Tongue (tissue), 2 donors: Measurements from ENCODE around the gene ZBTB20. TPM values are rescaled to one million over a fixed set of nuclear protein-coding genes. Genes with fewer than 3 reads are reported as not detected.
A peak's percentile ranks its signal among the peaks of the same experiment; 100 is the strongest.
"Not testable (repeated sequence)": the region's sequence is repeated elsewhere in the genome, so short reads cannot be mapped to it uniquely, and the experiment has no call there.

Experiments used
- DNase-seq: peaks from one replicate; pipeline ENCODE4 v3.0.0-alpha.2; 2015
- total RNA-seq: library from RNA; depleted of rRNA; stranded (reverse); fragments of >200 nt; gene quantifications from one replicate; pipeline ENCODE4 v1.2.3, GENCODE V29; 2014

Gene ZBTB20
- total RNA-seq, 1 donor from 2014 or later: 79.5 TPM

DNA sequence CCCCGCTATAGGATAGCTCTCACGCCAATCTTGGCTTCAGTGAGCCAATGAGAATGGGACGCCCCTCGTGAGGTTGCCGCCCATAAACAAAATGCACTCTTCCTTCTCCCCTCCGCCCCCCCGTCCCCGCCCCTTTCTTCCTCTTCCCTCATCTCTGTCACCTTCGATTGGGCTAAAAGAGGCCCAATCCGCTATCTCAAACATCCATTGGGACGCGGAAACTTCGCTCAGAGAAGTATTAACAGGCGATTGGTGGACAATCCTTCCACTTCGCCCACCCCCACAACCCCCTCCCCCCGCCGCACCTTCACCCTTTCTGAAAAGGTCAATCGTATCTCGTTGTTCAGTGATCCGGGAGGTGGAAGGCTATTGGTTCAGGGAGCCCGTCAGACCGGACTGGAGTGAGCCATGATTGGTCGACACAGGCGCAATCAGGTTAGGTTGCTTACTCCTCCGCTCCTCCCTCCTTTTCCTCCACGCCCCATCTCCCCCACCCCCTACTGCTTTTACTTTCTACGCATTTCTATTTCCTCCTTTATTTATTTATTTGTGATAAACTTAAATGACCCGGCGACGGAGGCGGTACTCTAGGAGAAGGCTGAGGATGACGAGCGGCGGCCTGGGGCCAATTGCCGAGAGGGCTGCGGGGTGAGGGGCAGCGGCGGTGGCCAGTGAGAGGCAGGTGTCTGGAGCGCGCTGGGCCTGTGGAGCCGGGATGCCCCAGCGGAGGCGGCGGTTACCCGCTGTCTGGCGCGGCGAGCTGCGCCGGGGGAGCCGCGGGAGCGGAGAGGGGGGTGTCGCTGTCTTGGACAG, 447 bp upstream of the ZBTB20 start:
- DNase-seq: peak; percentile 100

DNA sequence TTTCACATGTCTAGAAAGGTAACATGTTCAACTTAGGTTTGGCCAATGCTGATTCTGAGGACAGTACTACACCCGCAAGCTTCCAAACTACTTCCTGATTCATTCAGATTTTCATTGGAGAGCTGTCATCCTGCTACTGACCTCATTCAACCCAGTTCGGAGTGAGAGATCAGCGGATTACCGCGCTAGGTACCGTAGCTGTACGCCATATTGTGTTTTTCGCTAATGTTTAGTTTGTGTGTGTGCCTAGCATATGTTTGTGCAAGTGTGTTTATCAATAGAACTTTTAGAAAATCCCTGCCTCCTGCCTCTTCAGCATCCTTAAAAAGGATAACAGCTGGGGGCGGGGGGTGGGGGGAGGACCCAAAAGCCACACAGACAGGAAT, 1.1 kb downstream of the ZBTB20 start:
- DNase-seq: peak; percentile 78

DNA sequence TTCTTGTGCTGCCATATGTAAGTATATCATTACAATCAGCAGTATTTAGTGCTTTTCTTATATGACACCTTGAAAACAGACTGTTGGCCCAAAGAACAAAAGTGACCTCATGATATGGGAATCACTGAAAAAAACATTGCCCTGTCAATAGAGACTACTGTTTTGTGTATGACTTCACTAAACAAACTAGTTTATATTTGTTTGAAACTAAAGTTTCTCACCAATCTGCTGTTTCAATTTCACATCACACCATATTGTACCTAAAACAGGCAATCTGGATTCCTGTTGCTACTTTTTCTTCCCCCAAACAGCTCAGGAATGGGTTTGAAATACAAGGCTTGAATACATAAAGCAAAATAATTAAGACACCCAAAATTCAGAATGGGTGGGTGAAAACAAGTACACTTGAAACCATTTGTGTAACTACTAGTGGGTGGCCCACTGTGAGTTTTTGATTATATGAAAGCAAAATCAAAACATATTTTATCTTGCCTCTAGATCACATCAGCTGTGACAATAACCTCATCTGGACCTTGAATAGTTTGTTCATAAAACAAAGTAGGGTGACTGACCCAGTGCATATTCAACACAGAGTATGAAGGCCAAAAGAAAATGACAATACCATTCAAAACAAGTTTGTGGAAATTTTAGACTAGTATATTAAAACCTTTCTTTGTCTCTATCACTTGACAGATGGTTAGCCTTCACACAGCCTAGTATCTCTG, 5.9 kb downstream of the ZBTB20 start:
- no peak for DNase-seq

DNA sequence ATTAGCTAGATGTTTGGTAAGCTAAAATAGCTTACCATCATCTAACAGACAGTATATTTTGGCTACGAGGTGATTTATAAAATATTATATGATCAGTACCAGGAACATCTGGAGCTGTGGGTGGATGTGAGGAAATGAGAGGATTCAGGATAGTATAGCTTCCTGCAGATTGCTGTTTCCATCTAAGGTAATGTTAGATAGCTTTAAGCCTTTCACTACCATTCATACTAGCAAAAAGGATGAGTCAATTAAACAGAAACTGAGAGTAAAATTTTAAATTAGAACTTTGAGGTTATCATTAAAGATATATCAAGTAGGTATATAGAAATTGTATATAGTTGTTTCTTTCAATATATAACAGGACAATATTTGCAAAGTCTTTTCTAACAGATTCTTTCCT, 8.0 kb downstream of the ZBTB20 start:
- no peak for DNase-seq

DNA sequence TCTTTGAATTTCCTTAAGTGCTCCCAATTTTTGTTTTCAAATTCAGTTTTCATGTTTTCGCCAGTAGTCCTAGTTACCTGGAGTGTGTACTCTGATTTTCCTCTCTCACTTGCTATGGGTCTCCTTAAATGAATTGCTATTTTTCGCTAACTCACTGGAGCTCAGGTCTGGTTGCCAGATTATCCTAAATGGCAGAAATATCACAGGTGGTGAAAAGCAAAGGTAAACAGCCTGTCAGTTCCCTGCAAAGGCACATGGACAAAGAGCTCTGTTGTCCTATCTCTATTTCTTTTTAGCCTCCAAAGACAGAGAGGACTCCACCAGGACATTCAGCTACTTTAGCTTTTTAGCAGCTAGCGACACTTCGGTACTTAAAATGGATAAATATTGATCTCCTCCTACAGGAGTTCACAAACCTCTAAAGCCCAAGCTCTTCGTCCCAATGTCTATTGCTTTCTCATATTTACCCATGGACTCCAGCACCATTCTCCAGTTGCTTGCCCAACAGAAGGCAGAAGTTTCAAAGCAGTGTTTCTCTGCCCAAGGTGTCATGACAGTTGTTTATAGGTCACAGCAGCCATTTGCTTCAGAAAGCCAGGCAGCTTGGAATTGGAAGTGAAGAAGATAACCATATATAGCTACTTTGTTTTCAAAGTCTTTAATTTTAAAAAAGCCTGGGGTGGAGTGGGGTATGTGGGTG, 12.3 kb downstream of the ZBTB20 start:
- no peak for DNase-seq

DNA sequence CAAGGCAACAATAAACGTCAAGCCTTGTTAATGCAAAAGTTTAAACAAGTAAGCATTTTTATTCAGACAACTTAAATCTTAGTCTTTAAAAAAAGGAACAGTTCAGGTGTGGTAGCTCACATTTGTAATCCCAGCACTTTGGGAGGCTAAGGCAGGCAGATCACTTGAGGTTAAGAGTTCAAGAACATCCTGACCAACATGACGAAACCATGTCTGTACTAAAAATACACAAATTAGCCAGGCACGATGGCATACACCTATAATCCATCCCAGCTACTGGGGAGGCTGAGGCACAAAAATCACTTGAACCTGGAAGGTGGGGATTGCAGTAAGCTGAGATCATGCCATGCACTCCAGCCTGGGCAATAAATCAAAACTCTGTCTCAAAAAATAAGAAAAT, 19.9 kb downstream of the ZBTB20 start:
- DNase-seq: no peak

DNA sequence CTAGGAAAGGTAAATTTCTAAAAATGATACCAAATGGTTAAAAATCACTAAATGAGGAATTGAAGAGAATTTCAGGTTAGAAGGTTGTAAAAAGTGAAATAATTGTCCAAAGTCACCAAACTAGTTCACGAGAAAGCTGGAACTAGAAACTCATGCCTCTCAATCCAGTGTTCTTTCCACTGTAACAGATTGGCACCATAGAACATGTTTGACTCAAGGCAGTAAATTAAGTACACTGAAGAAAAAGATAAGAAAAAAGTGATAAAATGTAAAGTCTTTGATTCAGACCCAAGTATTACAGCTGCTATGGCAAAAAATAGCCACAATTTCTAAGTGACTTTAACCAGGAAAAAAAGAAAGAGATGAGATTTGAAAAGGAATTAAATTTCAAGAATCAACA, 26.5 kb downstream of the ZBTB20 start:
- DNase-seq: no peak

DNA sequence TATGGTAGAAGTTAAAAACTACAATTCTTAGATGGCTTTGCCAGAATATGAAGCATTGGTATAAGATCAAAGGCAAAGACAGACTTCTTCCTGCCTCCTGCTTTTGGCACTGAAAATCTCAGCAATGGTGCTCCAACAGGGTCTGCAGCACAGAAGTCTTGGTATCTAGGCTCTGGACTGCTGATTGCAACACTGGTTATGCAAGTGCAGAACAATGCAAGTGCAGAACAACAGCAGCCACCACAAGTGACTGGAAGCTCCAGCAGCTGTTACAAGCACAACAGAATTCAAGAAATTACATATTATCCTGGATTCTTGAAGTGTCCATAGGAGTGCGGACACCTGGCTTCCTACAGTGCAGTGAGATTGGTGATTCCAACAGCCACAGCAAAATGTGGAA, 33.7 kb downstream of the ZBTB20 start:
- no peak for DNase-seq

DNA sequence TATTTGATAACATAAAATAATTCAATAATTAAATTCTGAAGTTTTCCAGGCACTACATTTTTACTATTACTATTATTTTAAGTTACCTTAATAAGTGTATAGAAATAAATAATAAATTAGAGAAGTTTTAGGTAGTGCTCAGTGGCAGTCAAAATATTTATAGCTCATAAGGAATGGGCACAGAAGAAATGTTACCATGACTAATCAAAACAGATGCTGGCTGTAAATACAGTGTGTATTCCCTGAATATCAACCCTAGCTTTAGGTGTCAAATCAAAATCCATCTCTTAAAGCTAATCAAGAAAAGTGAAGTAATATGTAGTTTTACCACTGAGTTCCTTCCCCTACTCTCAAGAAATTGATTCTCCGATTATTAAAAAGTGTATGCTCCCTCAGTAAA, 35.5 kb downstream of the ZBTB20 start:
- DNase-seq: peak; percentile 11

DNA sequence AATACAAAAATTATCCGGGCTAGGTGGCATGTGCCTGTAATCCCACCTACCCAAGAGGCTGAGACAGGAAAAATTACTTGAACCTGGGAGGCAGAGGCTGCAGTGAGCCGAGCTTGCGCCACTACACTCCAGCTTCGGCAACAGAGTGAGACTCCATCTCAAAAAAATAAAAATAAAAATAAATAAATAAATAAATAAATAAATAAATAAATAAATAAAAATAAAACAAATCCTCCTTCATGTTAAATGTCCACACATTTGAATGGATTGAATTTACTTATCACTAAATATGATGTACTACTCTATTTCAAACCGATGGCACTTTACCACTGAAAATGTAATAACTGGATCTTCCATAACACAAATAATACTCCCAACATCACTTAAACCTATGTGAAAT, 36.3 kb downstream of the ZBTB20 start:
- no peak for DNase-seq

DNA sequence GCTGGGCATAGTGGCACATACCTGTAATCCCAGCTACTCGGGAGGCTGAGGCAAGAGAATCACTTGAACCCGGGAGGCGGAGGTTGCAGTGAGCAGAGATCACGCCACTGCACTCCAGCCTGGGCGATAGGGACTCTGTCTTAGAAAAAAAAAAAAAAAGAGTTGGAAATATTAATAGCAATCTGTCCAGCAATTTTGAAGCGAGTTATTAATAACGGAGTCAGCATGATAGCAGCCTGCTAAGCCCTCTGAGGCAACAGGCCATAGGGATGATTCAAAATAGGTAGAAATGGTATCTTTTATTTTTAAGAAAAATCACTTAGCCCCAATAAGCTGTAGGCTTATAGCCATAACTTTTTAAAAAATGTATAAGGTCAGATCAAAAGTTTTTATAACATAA, 37.0 kb downstream of the ZBTB20 start:
- DNase-seq: not testable (repeated sequence)

DNA sequence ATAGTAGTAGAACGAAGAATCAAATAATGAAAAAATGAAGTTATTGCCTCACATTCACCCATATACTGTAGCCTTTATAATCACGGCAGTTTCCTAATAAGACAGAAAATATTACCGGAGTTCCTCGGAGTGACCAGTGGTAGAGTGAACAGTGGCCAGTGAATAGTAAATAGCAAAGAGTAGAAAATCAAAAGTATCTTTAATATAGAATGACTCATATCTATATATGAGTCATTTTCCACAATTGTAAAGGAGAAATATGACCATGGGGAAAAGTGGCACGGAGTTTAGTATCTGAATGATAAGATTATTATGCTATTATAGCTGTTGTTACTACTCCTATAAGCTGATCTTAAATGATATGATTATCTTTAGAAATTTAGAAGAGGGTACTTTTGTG, 38.5 kb downstream of the ZBTB20 start:
- no peak for DNase-seq

DNA sequence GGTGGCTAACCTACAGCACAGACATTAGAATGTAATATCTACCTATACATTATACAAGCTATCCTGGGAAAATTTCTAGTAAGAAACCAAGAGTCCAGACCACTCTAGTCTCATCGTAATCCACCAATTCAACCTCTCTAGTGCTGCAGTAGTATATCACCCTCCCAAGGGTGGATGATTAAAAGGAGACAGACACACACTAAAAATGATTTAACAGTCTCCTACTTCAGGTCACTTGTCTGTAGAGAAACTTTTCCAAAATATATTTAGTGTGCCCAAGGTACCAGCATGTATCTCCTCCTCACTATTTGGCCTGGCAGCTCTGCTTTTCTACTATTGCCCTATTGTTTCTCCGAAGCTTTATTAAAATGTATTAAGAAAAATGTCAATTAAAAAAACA, 45.0 kb downstream of the ZBTB20 start:
- DNase-seq: no peak

DNA sequence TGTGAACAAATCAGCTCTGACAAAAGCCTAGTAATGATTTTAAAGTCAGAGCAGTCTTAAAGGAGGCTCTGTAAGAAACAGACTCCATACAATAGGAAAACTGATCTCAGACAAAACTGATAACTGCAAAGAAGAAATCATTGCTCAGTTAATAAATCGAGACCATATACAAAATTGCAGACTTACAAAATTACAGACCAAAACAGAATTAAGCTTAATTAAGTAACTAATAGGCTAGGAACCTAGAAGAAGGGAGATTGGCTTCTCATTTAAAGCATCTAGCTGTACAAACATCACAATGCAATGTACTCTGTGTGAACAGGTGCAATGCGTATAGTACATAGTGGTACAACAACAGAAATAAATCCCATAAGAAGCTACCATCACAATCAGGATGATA, 46.3 kb downstream of the ZBTB20 start:
- no peak for DNase-seq

DNA sequence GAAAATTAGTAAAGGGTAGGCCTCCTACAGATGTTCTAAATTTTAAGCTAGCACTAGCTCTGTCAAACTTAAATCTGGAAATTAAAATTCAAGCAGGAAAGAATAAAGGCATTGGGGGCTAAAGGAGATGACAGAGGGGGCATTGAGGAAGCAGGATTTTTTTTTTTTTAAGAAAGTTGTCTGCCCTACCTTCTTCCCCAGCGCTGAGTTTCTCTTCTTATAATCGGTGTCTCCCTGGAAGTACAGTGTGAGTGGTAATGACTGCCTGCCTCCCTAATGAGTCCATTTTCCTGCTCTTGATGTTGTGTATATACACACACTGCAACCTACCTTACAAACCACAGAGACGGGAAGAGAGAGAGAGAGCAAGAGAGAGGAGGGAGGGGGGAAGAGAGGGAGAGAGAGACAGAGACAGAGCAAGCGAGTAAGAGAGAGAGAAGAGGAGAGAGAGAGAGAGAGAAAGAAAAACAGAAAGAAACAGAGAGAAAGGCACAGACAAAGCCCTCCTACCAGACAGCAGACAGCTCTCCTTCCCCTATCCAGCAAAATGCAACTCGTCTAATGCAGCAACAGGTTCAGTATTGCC, 47.0 kb downstream of the ZBTB20 start:
- peak; percentile 76 for DNase-seq

DNA sequence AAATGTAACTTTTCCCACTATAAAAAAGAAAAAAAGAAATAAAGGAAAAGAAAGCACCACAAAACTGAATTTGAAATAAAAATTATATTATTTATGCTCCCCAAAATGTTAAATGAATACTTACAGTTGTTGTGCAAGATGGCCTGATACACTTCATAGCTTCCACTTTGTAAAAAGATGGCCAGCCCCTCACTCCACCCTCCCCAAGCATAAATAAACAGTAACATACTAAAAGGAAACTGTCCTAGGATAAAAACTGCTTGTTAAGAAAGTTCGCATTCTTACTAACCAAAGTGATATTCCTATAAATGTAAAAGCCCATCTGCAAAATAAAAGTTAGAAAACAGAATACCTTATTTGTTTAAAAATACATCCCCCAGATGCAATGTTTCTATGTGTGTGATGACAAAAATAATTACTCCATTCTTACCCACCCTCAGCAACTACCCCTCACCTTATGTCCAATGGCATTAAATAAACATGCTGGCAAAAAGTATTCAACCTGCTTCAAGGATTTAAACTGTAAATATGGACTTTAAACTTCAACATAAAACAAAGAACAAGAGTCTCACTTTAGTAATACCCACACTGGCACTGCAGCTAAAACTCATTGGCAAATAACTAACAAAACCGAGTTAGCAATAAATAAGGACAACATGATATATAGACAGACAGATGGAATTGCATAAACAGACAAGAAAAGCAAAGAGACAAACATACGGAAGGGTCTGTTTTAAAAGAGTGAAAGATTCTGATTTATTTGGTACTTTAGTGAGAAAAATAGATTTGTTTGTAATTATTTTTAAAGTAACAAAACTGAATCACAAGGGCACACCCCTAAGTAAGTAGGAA, 47.7 kb downstream of the ZBTB20 start:
- peak; percentile 18 for DNase-seq

DNA sequence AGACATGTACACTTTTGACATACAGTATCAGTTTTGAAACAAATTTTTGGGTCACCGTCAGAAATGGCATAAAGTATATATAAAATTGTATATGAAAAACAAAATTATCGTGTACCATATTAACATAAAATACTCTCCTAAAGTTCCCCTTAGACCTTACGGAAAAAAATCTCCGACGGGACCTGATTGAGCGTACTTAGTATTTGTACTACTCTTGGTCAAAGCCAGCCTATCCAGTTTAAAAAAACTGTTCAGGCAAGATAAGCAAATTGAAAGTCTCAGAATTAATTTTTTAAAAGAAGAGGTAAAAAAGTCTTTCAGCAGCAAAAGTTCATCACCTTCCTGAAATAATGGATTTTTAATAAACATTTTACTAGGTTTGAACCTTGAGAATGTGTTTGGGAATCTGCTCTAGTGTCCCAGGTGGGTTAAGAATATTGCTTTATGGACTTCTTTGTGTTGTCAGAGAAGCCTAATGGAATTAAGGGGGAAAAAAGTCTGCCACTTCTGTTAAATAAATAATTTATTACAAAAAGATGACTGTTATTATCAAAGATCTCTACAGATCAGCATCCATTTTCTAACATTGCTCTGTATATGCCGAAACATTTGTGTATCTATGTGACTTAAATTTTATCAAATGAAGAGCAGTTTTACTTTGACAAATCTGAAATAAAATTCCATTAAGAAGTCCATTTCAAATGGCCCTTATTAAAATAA, 48.6 kb downstream of the ZBTB20 start:
- DNase-seq: no peak

DNA sequence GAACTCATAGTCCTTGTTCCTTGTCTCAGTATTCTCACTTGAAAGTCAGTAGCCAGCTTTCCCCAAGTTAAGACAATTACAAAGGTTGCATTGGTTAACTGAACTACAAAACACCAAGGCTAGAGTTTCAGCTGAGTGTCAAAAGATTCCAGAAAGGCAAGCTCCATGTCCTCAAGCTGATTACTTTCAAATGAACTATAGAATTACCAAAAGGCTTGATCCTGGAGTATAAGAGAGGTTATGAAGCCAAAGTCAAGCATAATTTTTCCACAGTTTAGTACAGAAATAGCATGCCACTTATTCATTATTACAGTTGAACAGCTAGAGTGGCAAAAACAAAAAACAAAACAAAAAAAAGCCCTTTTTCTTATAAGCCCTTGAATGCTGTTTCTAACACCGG, 51.9 kb downstream of the ZBTB20 start:
- DNase-seq: no peak

DNA sequence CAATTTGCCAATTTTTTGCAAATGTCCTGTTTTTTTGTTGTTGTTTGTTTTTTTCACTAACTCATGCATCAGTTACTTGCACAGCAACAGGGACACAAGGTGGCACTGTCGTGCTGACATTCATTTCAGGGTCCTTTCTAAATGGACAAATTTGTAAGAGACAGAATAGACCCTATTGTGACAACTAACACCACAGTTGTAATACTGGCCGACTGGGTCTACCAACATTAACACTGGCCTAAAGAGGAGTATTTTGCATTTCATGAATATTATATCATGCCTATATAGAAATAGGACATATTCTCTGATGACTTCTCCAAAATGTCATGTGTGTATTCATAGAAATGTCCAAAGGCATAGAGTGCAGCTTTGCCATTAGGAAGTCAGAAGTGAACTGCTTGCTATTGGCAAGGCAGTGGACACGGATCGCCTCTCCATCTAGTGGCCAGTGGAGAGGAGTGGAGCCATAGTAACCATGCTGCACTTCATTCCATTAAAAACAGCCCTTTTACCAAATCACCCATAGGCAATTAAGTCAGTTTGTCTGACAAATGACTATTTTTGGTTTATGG, 54.8 kb downstream of the ZBTB20 start:
- DNase-seq: peak; percentile 80

DNA sequence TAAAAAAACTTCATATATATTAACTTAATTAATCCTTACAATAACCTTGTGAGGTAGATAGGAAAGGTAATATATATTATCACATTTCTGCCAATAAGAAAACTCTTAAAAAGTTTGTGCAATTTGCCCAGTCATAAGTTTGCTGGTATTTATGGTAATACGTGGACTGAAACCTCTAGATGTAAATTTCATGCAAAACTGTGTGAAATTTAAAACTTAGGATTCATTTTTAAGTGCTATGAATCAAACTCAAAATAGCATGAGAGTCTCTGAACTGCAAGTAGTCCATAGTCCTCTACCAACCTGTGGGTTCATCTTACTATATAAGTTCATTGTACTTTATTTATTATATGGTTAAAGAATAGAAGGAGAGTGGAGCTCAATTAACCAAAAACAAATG, 56.4 kb downstream of the ZBTB20 start:
- DNase-seq: no peak

DNA sequence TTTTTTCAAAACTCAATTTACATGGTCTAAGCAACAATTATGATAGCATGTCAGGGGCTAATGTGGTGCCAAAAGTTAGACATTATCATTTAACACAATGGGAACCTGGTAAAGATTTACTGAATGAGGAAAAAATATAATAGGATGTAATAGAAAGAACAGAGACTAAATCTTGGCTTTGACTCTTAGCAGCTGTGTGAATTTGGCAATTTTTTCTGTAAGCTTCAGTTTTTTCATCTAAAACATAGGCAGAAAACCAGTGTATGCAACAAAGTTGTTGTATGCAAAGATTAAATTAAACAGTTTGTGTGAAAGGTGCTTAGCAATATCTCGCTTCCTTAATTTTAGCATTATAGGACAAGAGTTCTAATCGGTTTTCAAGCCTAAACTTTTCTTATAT, 57.6 kb downstream of the ZBTB20 start:
- DNase-seq: no peak
